OCI-LY7 (cell line): ENCODE results near the gene LSMEM2. TPM values are rescaled to one million over a fixed set of nuclear protein-coding genes. Genes with fewer than 3 reads are reported as not detected.

Experiments used
- BruUV-seq: library from RNA; stranded (reverse); fragments of 400-500 nt; replicated peaks from 2 replicates; lab custom pipeline; 2021; lab: Mats Ljungman, UMichigan
- CTCF ChIA-PET: fragments of 300-600 bp; sonication (Branson Sonifier 250); formaldehyde crosslinking; loops from one replicate; lab custom pipeline; 2022; ENCODE audit warnings: antibody characterized with exemption; ENCODE audit not compliant: unreplicated experiment; lab: Charles Lee
- POLR2A ChIA-PET: fragments of 300-600 bp; sonication (Branson Sonifier 250); formaldehyde crosslinking; loops from one replicate; lab custom pipeline; 2022; ENCODE audit warnings: antibody characterized with exemption; lab: Charles Lee
- DNase-seq: peaks from one replicate; pipeline ENCODE4 v3.0.0-alpha.2; 2015; ENCODE audit warnings: low spot score
- H2AFZ ChIP-seq: fragments of 200-600 bp; sonication (generic), shearing (Covaris generic); 2 replicates; pipeline ENCODE4 v1.6.1; 2014; ENCODE audit warnings: mild to moderate bottlenecking, antibody characterized with exemption, low read length, moderate library complexity
- H3K27ac ChIP-seq: fragments of 200-600 bp; sonication (generic); 2 replicates; pipeline ENCODE4 v1.5.1; 2014; ENCODE audit warnings: mixed run types, low read depth, mild to moderate bottlenecking, moderate library complexity, low read length, inconsistent platforms; ENCODE audit not compliant: poor library complexity, severe bottlenecking
- H3K36me3 ChIP-seq: fragments of 200-600 bp; sonication (generic); 2 replicates; pipeline ENCODE4 v1.6.1; 2014; ENCODE audit warnings: mild to moderate bottlenecking, antibody characterized with exemption, low read length, moderate library complexity, mixed read lengths; ENCODE audit not compliant: insufficient read depth
- H3K4me1 ChIP-seq: fragments of 200-600 bp; sonication (generic); 2 replicates; pipeline ENCODE4 v1.5.1; 2014; ENCODE audit warnings: mild to moderate bottlenecking, low read length; ENCODE audit not compliant: insufficient read depth, poor library complexity, severe bottlenecking
- H3K4me2 ChIP-seq: fragments of 200-600 bp; sonication (generic); 2 replicates; pipeline ENCODE4 v1.6.1; 2014; ENCODE audit warnings: mild to moderate bottlenecking, low read length
- H3K4me3 ChIP-seq: fragments of 200-600 bp; sonication (generic); 2 replicates; pipeline ENCODE4 v1.5.1; 2014; ENCODE audit warnings: mild to moderate bottlenecking, low read depth, low read length; ENCODE audit not compliant: poor library complexity, severe bottlenecking
- H3K79me2 ChIP-seq: fragments of 200-600 bp; sonication (generic); 2 replicates; pipeline ENCODE4 v1.6.1; 2016; ENCODE audit warnings: low read depth, mild to moderate bottlenecking, low read length, moderate library complexity, mixed read lengths; ENCODE audit not compliant: insufficient read depth
- H3K9me2 ChIP-seq: fragments of 200-600 bp; sonication (generic); 2 replicates; pipeline ENCODE4 v1.6.1; 2016; ENCODE audit warnings: mild to moderate bottlenecking, low read length, mixed read lengths; ENCODE audit not compliant: insufficient read depth
- H3K9me3 ChIP-seq: fragments of 200-600 bp; sonication (generic); 2 replicates; pipeline ENCODE4 v1.6.1; 2014; ENCODE audit warnings: mild to moderate bottlenecking, mixed run types, low read length, mixed read lengths
- H4K20me1 ChIP-seq: fragments of 200-600 bp; sonication (generic); 2 replicates; pipeline ENCODE4 v1.6.1; 2014; ENCODE audit warnings: mild to moderate bottlenecking, antibody characterized with exemption, low read length, moderate library complexity, mixed read lengths; ENCODE audit not compliant: insufficient read depth
- EZH2phosphoT487 ChIP-seq: fragments of 200-600 bp; sonication (generic); IDR thresholded peaks from 2 replicates; pipeline ENCODE4 v1.6.1; 2018; ENCODE audit warnings: low read depth, borderline replicate concordance, mild to moderate bottlenecking, mixed run types, antibody characterized with exemption, low read length, moderate library complexity, mixed read lengths
- intact Hi-C: fragments of 100-400 bp; cut with micrococcal nuclease; formaldehyde crosslinking; loops from one replicate; pipeline ENCODE4 v1.10.0; 2022; ENCODE audit not compliant: unreplicated experiment
- total RNA-seq, 2 experiments: library from RNA; depleted of rRNA in 1 of 2; stranded (reverse); fragments of >200 nt in 1 of 2; shearing (Covaris generic) in 1 of 2; gene quantifications; 2 replicates each; pipeline ENCODE4 v1.2.3, GENCODE V29; 2014 to 2022
- TF ChIP-seq, protein P1 (sequence below): fragments of 200-600 bp; sonication (generic); conservative IDR thresholded peaks from 2 replicates; pipeline ENCODE4 v1.5.1; 2014; ENCODE audit warnings: mild to moderate bottlenecking, antibody characterized with exemption, low read length, moderate library complexity, mixed read lengths

Gene LSMEM2
- total RNA-seq, 2 experiments from 2014 or later = not detected

DNA sequence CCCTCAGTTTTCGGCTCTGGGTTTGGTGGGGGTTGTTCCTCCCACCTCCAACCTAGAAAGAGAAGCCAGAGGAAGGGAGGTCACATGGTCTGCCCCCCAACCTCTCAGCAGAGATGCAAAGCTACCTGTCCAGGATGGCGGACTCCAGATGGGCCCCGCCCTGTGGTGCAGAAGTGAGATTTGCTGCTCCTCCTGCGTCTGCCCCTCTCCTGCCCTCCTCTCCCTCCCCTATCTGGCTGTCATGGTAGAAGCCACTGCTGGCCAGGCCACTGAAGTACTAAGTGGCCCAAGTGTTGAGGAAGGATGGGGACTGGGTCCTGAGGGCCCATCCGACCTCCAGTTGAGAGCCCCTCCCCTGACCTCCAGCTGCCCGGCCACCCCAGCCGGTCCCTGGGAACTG is 12.1 kb upstream of the LSMEM2 start:
- H3K4me2 ChIP-seq = no peak overlapping the region
- no peaks in the 10 kb centered on the region for H3K9me3 ChIP-seq
- H3K79me2 ChIP-seq = no peaks in the 10 kb centered on the region
- CTCF ChIA-PET = no interaction called here
- no peaks in the 10 kb centered on the region for H4K20me1 ChIP-seq
- H2AFZ ChIP-seq = no peak overlapping the region
- POLR2A ChIA-PET = no interaction called here
- DNase-seq = no peak
- H3K27ac ChIP-seq = no peak overlapping the region
- H3K36me3 ChIP-seq = no peaks in the 10 kb centered on the region
- H3K9me2 ChIP-seq = no peaks in the 10 kb centered on the region
- no peak overlapping the region for H3K4me3 ChIP-seq
- no TSS peak for BruUV-seq
- TF ChIP-seq EZH2phosphoT487 = no peak
- TF ChIP-seq, protein P1, sequence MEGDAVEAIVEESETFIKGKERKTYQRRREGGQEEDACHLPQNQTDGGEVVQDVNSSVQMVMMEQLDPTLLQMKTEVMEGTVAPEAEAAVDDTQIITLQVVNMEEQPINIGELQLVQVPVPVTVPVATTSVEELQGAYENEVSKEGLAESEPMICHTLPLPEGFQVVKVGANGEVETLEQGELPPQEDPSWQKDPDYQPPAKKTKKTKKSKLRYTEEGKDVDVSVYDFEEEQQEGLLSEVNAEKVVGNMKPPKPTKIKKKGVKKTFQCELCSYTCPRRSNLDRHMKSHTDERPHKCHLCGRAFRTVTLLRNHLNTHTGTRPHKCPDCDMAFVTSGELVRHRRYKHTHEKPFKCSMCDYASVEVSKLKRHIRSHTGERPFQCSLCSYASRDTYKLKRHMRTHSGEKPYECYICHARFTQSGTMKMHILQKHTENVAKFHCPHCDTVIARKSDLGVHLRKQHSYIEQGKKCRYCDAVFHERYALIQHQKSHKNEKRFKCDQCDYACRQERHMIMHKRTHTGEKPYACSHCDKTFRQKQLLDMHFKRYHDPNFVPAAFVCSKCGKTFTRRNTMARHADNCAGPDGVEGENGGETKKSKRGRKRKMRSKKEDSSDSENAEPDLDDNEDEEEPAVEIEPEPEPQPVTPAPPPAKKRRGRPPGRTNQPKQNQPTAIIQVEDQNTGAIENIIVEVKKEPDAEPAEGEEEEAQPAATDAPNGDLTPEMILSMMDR = no peak
- intact Hi-C loops = no loop called here
- no peaks in the 10 kb centered on the region for H3K4me1 ChIP-seq

DNA sequence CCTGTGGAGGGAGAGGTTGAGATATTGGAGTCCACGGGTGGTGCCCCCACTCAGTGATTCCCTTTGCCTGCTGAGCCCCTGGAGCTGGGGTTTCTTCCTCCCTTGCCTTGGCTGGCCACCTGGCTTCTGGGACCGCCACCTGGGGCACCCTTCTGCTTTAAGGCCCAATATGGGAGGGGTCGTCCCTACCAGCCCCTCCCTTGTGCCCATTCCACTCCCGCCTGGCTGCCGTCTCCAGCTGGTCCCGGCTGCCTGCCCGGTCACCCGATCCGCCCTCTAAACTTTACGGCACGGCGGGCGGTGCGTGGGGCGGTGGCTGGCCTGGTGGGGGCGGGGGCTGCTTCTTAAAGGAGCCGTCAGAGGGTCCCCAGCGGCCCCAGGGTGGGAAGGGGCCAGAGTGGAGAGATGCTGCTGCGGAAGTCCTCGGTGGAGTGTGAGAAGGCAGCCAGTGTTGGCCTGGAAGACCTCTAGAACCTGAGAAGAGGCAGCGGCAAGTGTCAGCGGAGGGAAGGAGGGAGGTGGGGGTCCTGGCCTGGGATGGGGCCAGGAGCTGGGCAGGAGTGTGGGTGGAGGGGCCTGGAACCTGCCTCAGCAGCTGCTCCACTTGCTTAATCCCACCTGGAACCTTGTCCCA is 11.5 kb upstream of the LSMEM2 start:
- CTCF ChIA-PET = no interaction called here
- no peak overlapping the region for H3K4me3 ChIP-seq

DNA sequence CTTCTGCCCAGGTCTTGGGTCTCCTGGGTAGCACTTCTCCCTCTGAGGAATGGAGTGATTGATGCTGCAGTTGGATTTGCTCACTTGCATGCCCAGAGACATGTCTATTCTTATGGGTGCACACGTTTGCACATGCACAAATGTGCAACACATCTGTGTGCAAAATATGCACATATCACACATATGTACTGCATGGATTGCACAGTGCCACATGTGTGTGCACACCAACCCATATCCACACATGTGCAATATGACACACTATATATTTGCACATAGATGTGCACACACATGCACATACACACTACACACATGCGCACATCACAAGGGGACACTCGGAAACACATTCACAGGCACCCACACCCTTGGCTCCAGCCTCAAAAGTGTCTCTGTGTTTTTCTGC is 10.6 kb upstream of the LSMEM2 start:
- H3K4me3 ChIP-seq = no peak overlapping the region
- CTCF ChIA-PET = no interaction called here
- no peaks in the 10 kb centered on the region for H4K20me1 ChIP-seq
- no peak overlapping the region for H3K4me2 ChIP-seq
- H3K4me1 ChIP-seq = peaks cover 4% of the 10 kb centered on the region
- no TSS peak for BruUV-seq
- no peak overlapping the region for H2AFZ ChIP-seq
- no peaks in the 10 kb centered on the region for H3K36me3 ChIP-seq
- no peaks in the 10 kb centered on the region for H3K9me2 ChIP-seq
- H3K9me3 ChIP-seq = no peaks in the 10 kb centered on the region
- DNase-seq = no peak
- no peaks in the 10 kb centered on the region for H3K79me2 ChIP-seq
- no peak overlapping the region for H3K27ac ChIP-seq
- TF ChIP-seq, protein P1 = no peak
- TF ChIP-seq EZH2phosphoT487 = no peak
- intact Hi-C loops = no loop called here
- POLR2A ChIA-PET = no interaction called here

More for the DNA sequence above, 11.5 kb upstream of the LSMEM2 start:
- no peaks in the 10 kb centered on the region for H4K20me1 ChIP-seq
- H3K4me2 ChIP-seq = no peak overlapping the region
- no peaks in the 10 kb centered on the region for H3K4me1 ChIP-seq
- DNase-seq = no peak
- H3K9me2 ChIP-seq = no peaks in the 10 kb centered on the region
- TF ChIP-seq EZH2phosphoT487 = no peak
- TF ChIP-seq, protein P1 = no peak
- H3K36me3 ChIP-seq = no peaks in the 10 kb centered on the region
- no TSS peak for BruUV-seq
- intact Hi-C loops = no loop called here
- no peak overlapping the region for H2AFZ ChIP-seq
- POLR2A ChIA-PET = no interaction called here
- H3K27ac ChIP-seq = no peak overlapping the region
- no peaks in the 10 kb centered on the region for H3K9me3 ChIP-seq
- H3K79me2 ChIP-seq = no peaks in the 10 kb centered on the region
